ENCODE measurements around the gene NTF3. TPM values are rescaled to one million over a fixed set of nuclear protein-coding genes. Genes with fewer than 3 reads are reported as not detected.

The NTF3 gene
- total RNA-seq, 1 donor from 2014 or later: not detected

GRCh38 chr12:5428332-5429221 lies 3.3 kb upstream of the NTF3 start:
- H3K4me3 ChIP-seq (ENCODE audit: low read depth, low read length): no peak overlapping the region
- peak; percentile 53 for TF ChIP-seq CTCF (IDR thresholded peaks at IDR 0.05; ENCODE audit: insufficient read depth, low read length, poor library complexity, severe bottlenecking)
- no peaks in the 10 kb centered on the region for H3K36me3 ChIP-seq (ENCODE audit: control insufficient read depth, insufficient read depth, low read length)
- H3K27me3 ChIP-seq (ENCODE audit: control insufficient read depth, insufficient read depth, low read length): peaks cover 32% of the 10 kb centered on the region
- no peak for DNase-seq (ENCODE audit: low read depth)

GRCh38 chr12:5429741-5430557 lies 2.0 kb upstream of the NTF3 start:
- no peaks in the 10 kb centered on the region for H3K36me3 ChIP-seq (ENCODE audit: control insufficient read depth, insufficient read depth, low read length)
- no peak for TF ChIP-seq CTCF (IDR thresholded peaks at IDR 0.05; ENCODE audit: insufficient read depth, low read length, poor library complexity, severe bottlenecking)
- H3K27me3 ChIP-seq (ENCODE audit: control insufficient read depth, insufficient read depth, low read length): peaks cover 36% of the 10 kb centered on the region
- H3K4me3 ChIP-seq (ENCODE audit: low read depth, low read length): no peak overlapping the region
- no peak for DNase-seq (ENCODE audit: low read depth)

GRCh38 chr12:5430641-5431603 lies 986 bp upstream of the NTF3 start:
- H3K36me3 ChIP-seq (ENCODE audit: control insufficient read depth, insufficient read depth, low read length): no peaks in the 10 kb centered on the region
- H3K27me3 ChIP-seq (ENCODE audit: control insufficient read depth, insufficient read depth, low read length): peaks cover 36% of the 10 kb centered on the region
- peak overlapping the region; percentile 28 for H3K4me3 ChIP-seq (ENCODE audit: low read depth, low read length)
- TF ChIP-seq CTCF (IDR thresholded peaks at IDR 0.05; ENCODE audit: insufficient read depth, low read length, poor library complexity, severe bottlenecking): no peak
- DNase-seq (ENCODE audit: low read depth): no peak

GRCh38 chr12:5433081-5433844 lies 1.4 kb downstream of the NTF3 start:
- Histone ChIP-seq H3K27me3 (ENCODE audit: control insufficient read depth, insufficient read depth, low read length) (peaks cover 39% of the 10 kb centered on the region), H3K36me3 (ENCODE audit: control insufficient read depth, insufficient read depth, low read length) (no peaks in the 10 kb centered on the region), H3K4me3 (ENCODE audit: low read depth, low read length) (peak overlapping the region; percentile 59)
- no peak for TF ChIP-seq CTCF (IDR thresholded peaks at IDR 0.05; ENCODE audit: insufficient read depth, low read length, poor library complexity, severe bottlenecking)
- DNase-seq (ENCODE audit: low read depth): no peak
